DOHH2 (cell line): ENCODE measurements around the gene CYP4B1.

Experiments used
- H3F3A ChIP-seq: fragments of 200-600 bp; sonication (generic), shearing (Covaris generic); 2 replicates; pipeline ENCODE4 v1.6.0; 2016; ENCODE audit warnings: antibody characterized with exemption, mild to moderate bottlenecking; ENCODE audit not compliant: control insufficient read depth, insufficient read depth
- H3K27ac ChIP-seq: fragments of 200-600 bp; sonication (generic); 2 replicates; pipeline ENCODE4 v1.5.1; 2014; ENCODE audit warnings: low read depth, mild to moderate bottlenecking, low read length, moderate library complexity
- H3K27me3 ChIP-seq: fragments of 200-600 bp; sonication (generic); 2 replicates; pipeline ENCODE4 v1.6.1; 2014; ENCODE audit warnings: mild to moderate bottlenecking, low read length, mixed read lengths; ENCODE audit not compliant: control insufficient read depth
- H3K36me3 ChIP-seq: fragments of 200-600 bp; sonication (generic); 2 replicates; pipeline ENCODE4 v1.6.1; 2014; ENCODE audit warnings: mild to moderate bottlenecking, low read length, moderate library complexity, mixed read lengths; ENCODE audit not compliant: control insufficient read depth
- H3K4me1 ChIP-seq: fragments of 200-600 bp; sonication (generic); 2 replicates; pipeline ENCODE4 v1.6.1; 2014; ENCODE audit warnings: mild to moderate bottlenecking, low read length, mixed read lengths; ENCODE audit not compliant: control insufficient read depth
- H3K4me2 ChIP-seq: fragments of 200-600 bp; sonication (generic); 2 replicates; pipeline ENCODE4 v1.6.0; 2014; ENCODE audit warnings: mild to moderate bottlenecking, low read length, moderate library complexity
- H3K4me3 ChIP-seq: fragments of 200-600 bp; sonication (generic); 2 replicates; pipeline ENCODE4 v1.5.1; 2014; ENCODE audit warnings: mild to moderate bottlenecking, low read length, mixed read lengths
- H3K79me2 ChIP-seq: fragments of 200-600 bp; sonication (generic); 2 replicates; pipeline ENCODE4 v1.6.1; 2014; ENCODE audit warnings: mild to moderate bottlenecking, low read length, mixed read lengths; ENCODE audit not compliant: control insufficient read depth
- H3K9me2 ChIP-seq: fragments of 200-600 bp; sonication (generic); replicated peaks from 2 replicates; pipeline ENCODE4 v1.6.1; 2014; ENCODE audit warnings: mild to moderate bottlenecking, low read length, mixed read lengths; ENCODE audit not compliant: control insufficient read depth
- H3K9me3 ChIP-seq: fragments of 200-600 bp; sonication (generic); 2 replicates; pipeline ENCODE4 v1.6.1; 2014; ENCODE audit warnings: antibody characterized with exemption, low read length, mixed read lengths; ENCODE audit not compliant: control insufficient read depth, insufficient read depth
- H4K20me1 ChIP-seq: fragments of 200-600 bp; sonication (generic); 2 replicates; pipeline ENCODE4 v1.6.0; 2014; ENCODE audit warnings: low read depth, mild to moderate bottlenecking, antibody characterized with exemption, low read length, moderate library complexity; ENCODE audit not compliant: control insufficient read depth, insufficient read depth
- EZH2phosphoT487 ChIP-seq: fragments of 200-600 bp; sonication (generic); IDR thresholded peaks from 2 replicates; pipeline ENCODE4 v1.6.1; 2017; ENCODE audit warnings: borderline replicate concordance, mild to moderate bottlenecking, antibody characterized with exemption, low read length, moderate library complexity, mixed read lengths
- TF ChIP-seq, protein P1 (sequence below): fragments of 200-600 bp; sonication (generic); IDR thresholded peaks from one replicate; pipeline ENCODE4 v1.5.1; 2014; ENCODE audit warnings: antibody characterized with exemption, mild to moderate bottlenecking, low read depth, low read length; ENCODE audit not compliant: poor library complexity, severe bottlenecking

The CYP4B1 gene

DNA sequence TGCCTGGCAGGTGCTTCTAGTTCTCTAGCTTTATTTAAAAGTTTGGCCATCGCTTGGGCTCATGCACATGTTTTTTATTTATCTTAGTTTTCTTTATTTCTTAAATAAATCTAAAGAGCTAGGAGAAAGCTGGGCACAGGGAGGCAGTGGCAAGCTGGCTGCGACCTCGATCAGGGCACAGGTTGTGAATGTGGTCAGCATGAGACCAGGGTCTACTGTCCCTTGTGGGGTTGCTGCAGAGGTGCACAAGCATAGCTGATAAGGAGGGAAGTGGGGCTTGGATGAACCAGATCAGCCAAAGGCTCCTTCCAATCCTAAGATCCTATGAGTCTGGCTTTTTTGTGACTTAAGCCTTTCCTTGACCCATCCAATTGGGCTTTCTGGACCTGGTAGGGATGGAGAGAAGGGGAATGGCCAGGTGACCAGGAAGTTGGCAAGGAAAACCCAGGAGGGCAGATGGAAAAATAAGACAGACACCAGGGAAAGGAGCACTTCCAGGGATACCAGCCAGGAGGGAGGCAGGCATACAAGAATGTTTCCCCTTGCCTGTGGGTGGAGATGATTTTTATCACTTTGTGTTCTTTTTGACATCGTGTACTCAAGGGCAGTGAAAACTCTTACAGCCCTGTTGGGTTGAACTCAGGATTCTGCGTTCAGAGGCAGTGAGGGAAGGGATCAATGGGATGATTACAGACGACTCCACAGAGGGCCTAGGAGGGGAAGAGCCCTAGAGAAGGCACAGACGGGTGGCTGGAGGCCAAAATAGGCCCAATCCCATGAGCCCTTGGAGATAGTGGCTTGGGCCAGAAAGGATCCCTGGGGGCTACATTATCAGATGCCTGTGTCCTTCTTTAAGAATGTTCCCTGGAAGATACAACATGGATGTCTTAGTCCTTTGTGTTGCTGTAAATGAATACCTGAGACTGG is 8.5 kb downstream of the CYP4B1 start:
- Histone ChIP-seq H3K4me3 (no peak overlapping the region), H3K4me1 (no peaks in the 10 kb centered on the region), H3K27me3 (no peaks in the 10 kb centered on the region; the same call in 1 of the 2 replicates), H4K20me1 (no peaks in the 10 kb centered on the region), H3K4me2 (no peak overlapping the region), H3K79me2 (no peaks in the 10 kb centered on the region), H3F3A (no peaks in the 10 kb centered on the region), H3K9me3 (no peaks in the 10 kb centered on the region), H3K9me2 (no peaks in the 10 kb centered on the region), H3K36me3 (no peaks in the 10 kb centered on the region), H3K27ac (no peak overlapping the region)
- TF ChIP-seq, protein P1, sequence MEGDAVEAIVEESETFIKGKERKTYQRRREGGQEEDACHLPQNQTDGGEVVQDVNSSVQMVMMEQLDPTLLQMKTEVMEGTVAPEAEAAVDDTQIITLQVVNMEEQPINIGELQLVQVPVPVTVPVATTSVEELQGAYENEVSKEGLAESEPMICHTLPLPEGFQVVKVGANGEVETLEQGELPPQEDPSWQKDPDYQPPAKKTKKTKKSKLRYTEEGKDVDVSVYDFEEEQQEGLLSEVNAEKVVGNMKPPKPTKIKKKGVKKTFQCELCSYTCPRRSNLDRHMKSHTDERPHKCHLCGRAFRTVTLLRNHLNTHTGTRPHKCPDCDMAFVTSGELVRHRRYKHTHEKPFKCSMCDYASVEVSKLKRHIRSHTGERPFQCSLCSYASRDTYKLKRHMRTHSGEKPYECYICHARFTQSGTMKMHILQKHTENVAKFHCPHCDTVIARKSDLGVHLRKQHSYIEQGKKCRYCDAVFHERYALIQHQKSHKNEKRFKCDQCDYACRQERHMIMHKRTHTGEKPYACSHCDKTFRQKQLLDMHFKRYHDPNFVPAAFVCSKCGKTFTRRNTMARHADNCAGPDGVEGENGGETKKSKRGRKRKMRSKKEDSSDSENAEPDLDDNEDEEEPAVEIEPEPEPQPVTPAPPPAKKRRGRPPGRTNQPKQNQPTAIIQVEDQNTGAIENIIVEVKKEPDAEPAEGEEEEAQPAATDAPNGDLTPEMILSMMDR: no peak
- no peak for TF ChIP-seq EZH2phosphoT487

DNA sequence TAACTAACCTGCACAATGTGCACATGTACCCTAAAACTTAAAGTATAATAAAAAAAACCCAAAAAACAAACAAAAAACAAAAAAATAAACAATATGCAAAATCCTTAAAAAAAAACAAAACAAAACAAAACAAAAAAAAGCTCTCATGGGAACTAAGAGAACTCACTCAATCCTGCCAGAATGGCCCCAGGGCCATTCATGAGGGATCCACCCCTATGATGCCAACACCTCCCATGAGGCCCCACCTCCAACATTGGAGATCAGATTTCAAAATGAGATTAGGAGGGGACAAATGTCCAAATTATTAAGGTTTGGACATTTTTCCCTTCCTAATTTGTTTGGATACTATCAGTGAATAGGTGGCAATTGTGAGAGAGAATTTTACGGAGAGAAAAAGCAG is 10.2 kb downstream of the CYP4B1 start:
- no peaks in the 10 kb centered on the region; the same call in 1 of the 2 replicates for H3K27me3 ChIP-seq
- no peak overlapping the region for H3K4me2 ChIP-seq
- no peak overlapping the region for H3K27ac ChIP-seq
- no peaks in the 10 kb centered on the region for H3K9me3 ChIP-seq
- no peaks in the 10 kb centered on the region for H3F3A ChIP-seq
- H3K79me2 ChIP-seq: no peaks in the 10 kb centered on the region
- no peak overlapping the region for H3K4me3 ChIP-seq
- H3K9me2 ChIP-seq: no peaks in the 10 kb centered on the region
- no peaks in the 10 kb centered on the region for H4K20me1 ChIP-seq
- no peak for TF ChIP-seq EZH2phosphoT487
- TF ChIP-seq, protein P1: no peak
- H3K36me3 ChIP-seq: no peaks in the 10 kb centered on the region
- no peaks in the 10 kb centered on the region for H3K4me1 ChIP-seq

DNA sequence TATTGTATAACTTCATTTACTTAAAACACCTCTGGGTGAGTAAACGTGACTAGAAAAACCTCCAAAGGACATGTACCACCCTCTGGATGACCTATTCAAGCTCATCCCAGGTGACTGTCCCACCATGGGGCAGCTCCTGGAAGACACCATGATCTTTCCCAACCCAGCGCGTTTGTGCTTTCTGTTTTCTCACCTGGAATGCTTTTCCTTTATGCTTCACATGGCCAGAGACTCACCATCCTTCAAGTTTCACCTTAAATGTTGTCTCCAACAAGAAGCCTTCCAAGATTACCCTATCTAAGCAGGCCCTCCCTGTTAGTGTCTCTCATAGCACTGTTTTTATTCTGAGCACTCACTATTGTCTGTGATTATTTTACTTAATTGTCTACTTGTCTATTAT is 11.1 kb downstream of the CYP4B1 start:
- Histone ChIP-seq H3K27me3 (no peaks in the 10 kb centered on the region; the same call in 1 of the 2 replicates), H3K9me2 (no peaks in the 10 kb centered on the region), H3K36me3 (no peaks in the 10 kb centered on the region), H3K4me3 (no peak overlapping the region), H3K4me2 (no peak overlapping the region), H3K9me3 (no peaks in the 10 kb centered on the region), H3K4me1 (no peaks in the 10 kb centered on the region), H3K79me2 (no peaks in the 10 kb centered on the region), H3K27ac (no peak overlapping the region), H4K20me1 (no peaks in the 10 kb centered on the region), H3F3A (no peaks in the 10 kb centered on the region)
- TF ChIP-seq, protein P1: no peak
- TF ChIP-seq EZH2phosphoT487: no peak
